ENCODE data around the gene RAB22A. TPM values are rescaled to one million over a fixed set of nuclear protein-coding genes. Genes with fewer than 3 reads are reported as not detected.

Gene RAB22A
- total and polyA plus RNA-seq, 2 of the 4 experiments (the other 2 are of a cell fraction) = 8.2 to 8.4 TPM

DNA sequence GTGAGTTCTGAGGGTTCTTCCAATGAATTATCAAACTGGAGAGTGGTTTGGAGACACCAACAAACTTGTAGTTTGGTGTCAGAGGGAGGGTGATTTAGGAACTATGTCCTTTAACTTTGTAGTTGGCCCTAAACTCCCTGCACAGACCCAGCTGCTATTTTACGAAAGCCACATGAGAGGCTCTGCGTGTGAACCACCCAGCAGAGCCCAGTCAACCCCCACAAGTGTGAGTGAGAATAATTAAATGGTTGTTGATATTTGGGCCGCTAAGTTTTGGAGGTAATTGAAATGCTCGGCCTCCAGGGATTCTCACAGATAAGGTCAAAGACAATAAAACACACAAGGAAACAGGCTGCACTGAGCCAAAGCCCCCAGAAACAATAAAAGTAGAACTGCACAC, 72.6 kb downstream of the RAB22A start:
- in situ Hi-C loops (cut with MboI; ENCODE audit: low sequenced_read_pairs) (no loop called here), intact Hi-C loops (cut with micrococcal nuclease) (no loop called here), dilution Hi-C loops (cut with HindIII; ENCODE audit: low sequenced_read_pairs, unreplicated experiment) (no loop called here)
- TF ChIP-seq MAFK (IDR thresholded peaks at IDR 0.05; ENCODE audit: low read depth, low read length) (no peak), CTCF (conservative IDR thresholded peaks at IDR 0.05; ENCODE audit: low read depth, low read length) (no peak), FOS (IDR thresholded peaks at IDR 0.05; ENCODE audit: low read depth, low read length) (no peak), NFE2L2 (IDR thresholded peaks at IDR 0.05; ENCODE audit: low read depth, low read length) (no peak), RFX5 (IDR thresholded peaks at IDR 0.05; ENCODE audit: low read depth, low read length) (no peak), CHD1 (IDR thresholded peaks at IDR 0.05; ENCODE audit: low read depth, low read length) (no peak)
- Histone ChIP-seq H3K23ac (ENCODE audit: low read depth, low read length) (no peak overlapping the region), H3K27ac (ENCODE audit: insufficient read depth, low read length) (no peak overlapping the region), H3K27me3 (ENCODE audit: control insufficient read depth, insufficient read depth, low read length) (peaks cover 2% of the 10 kb centered on the region; the same call in 1 of the 2 replicates), H4K91ac (ENCODE audit: insufficient read depth, low read depth, low read length) (no peak overlapping the region), H2AK5ac (ENCODE audit: low read depth, low read length) (no peak overlapping the region), H3K56ac (ENCODE audit: extremely low read depth, insufficient read depth, low read length) (no peak overlapping the region), H3K9me3 (ENCODE audit: control insufficient read depth, insufficient read depth, low read length) (peaks cover 12% of the 10 kb centered on the region), H2BK15ac (ENCODE audit: low read depth, low read length) (no peak overlapping the region), H3K9me1 (ENCODE audit: insufficient read depth, low read length) (no peaks in the 10 kb centered on the region), H3K79me1 (ENCODE audit: low read depth in 1 of 2, low read length in 2 of 2) (no peaks in the 10 kb centered on the region), H4K5ac (ENCODE audit: low read depth, low read length) (no peak overlapping the region), H2AK9ac (replicated peaks; ENCODE audit: low read depth, low read length, poor library complexity) (no peak overlapping the region), H3K4me2 (ENCODE audit: low read depth, low read length) (no peak overlapping the region), H3K4ac (ENCODE audit: low read depth, low read length) (no peak overlapping the region), H2AFZ (replicated peaks; ENCODE audit: low read length, poor library complexity) (no peak overlapping the region), H3K18ac (ENCODE audit: low read depth, low read length) (no peak overlapping the region), H3K14ac (replicated peaks; ENCODE audit: low read depth, low read length) (no peak overlapping the region), H3K36me3 (ENCODE audit: control insufficient read depth, insufficient read depth, low read length) (no peaks in the 10 kb centered on the region), H3K4me3 (ENCODE audit: insufficient read depth, low read depth, low read length) (no peak overlapping the region), H3K9ac (ENCODE audit: low read depth, low read length) (no peak overlapping the region), H2BK20ac (ENCODE audit: low read depth, low read length) (no peak overlapping the region), H2BK120ac (ENCODE audit: low read depth, low read length) (no peak overlapping the region), H3K4me1 (ENCODE audit: control insufficient read depth, insufficient read depth, low read length) (no peaks in the 10 kb centered on the region), H4K8ac (ENCODE audit: low read depth in 2 of 2, low read length in 2 of 2) (no peak overlapping the region), H2BK5ac (ENCODE audit: low read depth, low read length, poor library complexity, severe bottlenecking) (no peak overlapping the region), H4K20me1 (ENCODE audit: insufficient read depth, low read length) (no peaks in the 10 kb centered on the region)
- ChIA-PET CTCF (no interaction called here), POLR2A (ENCODE audit: unreplicated experiment) (no interaction called here)
- no TSS peak for BruUV-seq (replicated peaks)
- WGBS, 2 experiments (ENCODE audit: extremely low coverage in 2 of 2, insufficient read length in 1 of 2) = no CpG with 5 or more reads among the region's 4 CpGs
- ATAC-seq (ENCODE audit: low read depth) (no peak), DNase-seq (no peak)

Data from IMR-90 (cell line).